Activated naive CD4-positive, alpha-beta T cell (primary cell): ENCODE results near the gene NIT1.

Experiments
- DNase-seq, 4 experiments: peaks; one replicate each; lab custom pipeline; 2025; lab: John Stamatoyannopoulos, UW

The NIT1 gene

GRCh38 chr1:161083748-161084596 lies 33.9 kb upstream of the NIT1 start:
- no peak for DNase-seq

- no peak for DNase-seq
These were observed 33.3 kb upstream of the NIT1 start for GRCh38 chr1:161084597-161084988.

DNA sequence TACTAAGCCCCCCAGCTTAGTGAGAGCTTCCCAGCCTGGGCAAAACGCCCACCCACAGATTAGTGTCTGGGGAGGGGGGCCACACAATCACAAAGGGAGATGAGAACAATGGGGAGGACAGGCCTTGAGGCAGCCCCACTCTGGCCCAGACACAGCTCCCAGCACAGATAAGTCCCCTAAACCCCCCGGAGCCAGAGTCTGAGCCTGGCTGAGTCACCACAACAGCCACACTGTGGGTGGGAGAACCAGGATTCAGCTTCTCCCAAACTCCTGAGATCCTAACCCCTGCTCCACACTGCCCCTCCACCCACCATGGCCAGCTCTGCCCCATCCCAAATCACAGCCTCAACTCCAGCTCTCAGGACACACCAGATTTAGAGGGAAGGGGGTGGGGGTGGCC lies 32.7 kb upstream of the NIT1 start:
- no peak for DNase-seq

- DNase-seq, result no peak
These were observed 31.4 kb upstream of the NIT1 start for GRCh38 chr1:161086457-161086856.

DNA sequence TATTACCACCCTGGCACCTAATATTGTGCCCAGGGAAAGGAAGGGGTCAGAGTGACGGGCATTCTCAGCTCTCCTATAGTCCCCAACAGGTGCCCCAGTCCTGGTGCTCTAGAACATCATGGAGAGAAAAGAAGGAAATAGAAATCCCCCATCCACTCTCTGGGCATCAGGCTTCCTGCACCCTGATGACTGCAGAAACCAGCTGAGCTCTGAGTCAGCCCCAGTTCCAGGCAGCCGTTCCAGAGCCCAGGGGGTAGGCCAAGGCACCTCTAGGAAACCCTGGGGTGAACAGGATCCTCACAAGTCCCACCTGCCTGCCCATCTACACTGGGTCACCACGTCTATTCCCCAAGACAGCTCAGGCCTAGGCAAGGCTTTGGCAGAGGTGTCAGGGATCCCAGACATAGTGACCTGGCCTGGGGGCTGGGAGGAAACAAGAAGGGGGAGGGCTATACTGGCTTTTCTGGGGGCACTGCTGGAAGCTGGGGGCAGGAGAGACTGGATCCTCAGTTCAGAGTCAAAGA lies 29.3 kb upstream of the NIT1 start:
- DNase-seq, result no peak

GRCh38 chr1:161089251-161089924 lies 28.5 kb upstream of the NIT1 start, which contains the start of gene NECTIN4:
TSS of gene NECTIN4 (minus strand) at chr1:161089558. CDS start at chr1:161089296, 262 bp downstream.
- DNase-seq, result no peak

DNA sequence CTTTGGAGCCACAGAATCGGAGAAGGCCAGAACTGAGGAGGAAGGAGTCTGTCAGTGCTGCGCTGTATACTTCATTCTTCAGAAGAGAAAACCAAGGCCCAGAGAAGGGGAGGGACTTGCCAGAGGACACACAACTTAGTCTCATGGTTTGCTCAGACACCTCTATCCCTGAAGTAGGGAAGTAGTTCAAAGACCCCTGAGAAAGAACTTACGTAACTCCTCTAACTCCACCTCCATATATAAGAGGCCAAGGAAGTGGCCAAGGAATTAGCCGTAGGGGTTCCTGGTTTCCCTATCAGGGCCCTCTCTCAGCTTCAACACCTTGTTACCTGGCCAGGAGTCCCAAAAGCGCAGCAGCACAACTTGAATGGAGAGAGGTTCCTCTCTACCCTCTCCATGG lies 28.0 kb upstream of the NIT1 start:
- no peak for DNase-seq

- DNase-seq, result no peak
These were observed 27.3 kb upstream of the NIT1 start for GRCh38 chr1:161090617-161091016.

DNA sequence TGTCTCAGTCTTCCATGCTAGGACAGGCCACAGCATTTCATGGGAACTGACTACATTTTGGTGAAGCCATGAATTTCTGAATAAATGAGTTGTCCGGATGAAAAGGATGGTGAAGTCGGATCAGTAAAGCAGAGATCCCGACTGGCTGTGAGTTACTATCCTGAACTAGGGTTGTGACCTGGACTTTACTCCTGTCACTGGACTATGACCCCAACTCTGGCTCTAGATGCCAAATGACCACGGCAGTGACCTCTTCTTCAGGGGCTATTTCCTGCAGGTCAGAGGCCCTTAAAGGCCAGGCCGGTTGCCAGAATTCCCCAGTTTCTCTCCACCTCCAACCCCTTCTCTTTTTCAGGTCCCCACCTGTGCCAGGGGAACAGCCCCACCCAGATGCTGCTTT lies 26.8 kb upstream of the NIT1 start:
- no peak for DNase-seq

DNA sequence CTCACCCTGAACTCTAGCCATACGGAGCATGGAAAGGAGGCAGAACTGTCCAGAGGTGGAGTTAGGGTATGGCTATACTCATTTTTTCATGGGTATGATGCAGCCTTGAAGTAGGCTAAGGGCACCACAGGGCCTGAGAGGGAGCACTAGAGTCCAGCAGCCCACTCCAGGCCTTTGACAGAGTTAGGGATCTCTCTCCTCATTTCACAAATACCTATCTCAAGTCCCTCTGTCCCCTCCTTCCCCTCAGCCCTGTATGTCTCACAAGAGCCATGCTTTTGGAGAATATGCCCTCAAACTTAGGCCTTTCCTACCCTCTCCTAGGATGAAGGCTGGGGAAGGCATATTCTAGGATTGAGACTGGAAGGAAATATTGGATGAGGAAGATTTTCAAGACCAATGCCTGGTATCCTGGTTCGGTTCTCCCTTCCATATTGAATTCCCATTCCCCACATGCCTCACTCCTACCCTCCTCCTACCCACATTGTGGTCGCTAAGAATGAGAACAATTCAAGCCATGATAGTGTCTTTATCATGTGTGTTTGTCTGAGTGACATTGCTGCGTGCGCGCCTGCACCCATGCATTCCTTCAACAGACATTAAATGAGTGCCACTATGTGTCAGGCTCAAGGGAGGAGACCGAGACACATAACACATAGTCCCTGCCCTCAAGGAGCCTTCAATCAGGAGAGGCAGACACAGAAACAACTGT lies 26.0 kb upstream of the NIT1 start:
- no peak for DNase-seq

- DNase-seq, result no peak
These were observed 25.3 kb upstream of the NIT1 start for GRCh38 chr1:161092621-161093028.

GRCh38 chr1:161094481-161094880 lies 23.4 kb upstream of the NIT1 start:
- DNase-seq, result no peak

- DNase-seq, result no peak
These were observed 22.7 kb upstream of the NIT1 start for GRCh38 chr1:161095230-161095629.

- no peak for DNase-seq
These were observed 21.9 kb upstream of the NIT1 start for GRCh38 chr1:161096015-161096414.

DNA sequence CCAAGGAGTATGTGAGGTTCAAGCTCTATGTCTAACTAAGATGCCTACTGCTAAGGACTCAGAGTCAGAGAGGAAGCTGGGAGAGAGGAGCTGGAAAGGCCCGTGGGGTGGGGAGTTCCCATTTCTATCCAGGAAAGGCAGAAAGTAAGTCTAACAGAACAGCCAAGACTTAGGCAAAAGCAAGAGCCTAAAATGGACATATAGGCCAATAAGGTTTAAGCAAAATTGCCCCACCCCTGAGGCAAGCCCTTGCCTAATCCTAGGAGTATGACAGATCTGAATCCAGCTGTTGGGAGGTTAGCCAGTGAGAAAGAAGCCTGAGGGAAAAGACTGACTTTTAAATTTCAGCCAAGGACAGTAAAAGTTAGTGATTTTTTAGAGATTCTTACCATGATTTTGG lies 21.4 kb upstream of the NIT1 start:
- DNase-seq, result no peak

GRCh38 chr1:161098210-161099068 lies 19.5 kb upstream of the NIT1 start, which contains the start of gene KLHDC9:
TSS of gene KLHDC9 (plus strand) at chr1:161098361. CDS start at chr1:161098536, 175 bp downstream.
- peak; percentile 15 to 39 (median 20) for DNase-seq

- DNase-seq, result no peak
These were observed 18.7 kb upstream of the NIT1 start for GRCh38 chr1:161099090-161099802.

DNA sequence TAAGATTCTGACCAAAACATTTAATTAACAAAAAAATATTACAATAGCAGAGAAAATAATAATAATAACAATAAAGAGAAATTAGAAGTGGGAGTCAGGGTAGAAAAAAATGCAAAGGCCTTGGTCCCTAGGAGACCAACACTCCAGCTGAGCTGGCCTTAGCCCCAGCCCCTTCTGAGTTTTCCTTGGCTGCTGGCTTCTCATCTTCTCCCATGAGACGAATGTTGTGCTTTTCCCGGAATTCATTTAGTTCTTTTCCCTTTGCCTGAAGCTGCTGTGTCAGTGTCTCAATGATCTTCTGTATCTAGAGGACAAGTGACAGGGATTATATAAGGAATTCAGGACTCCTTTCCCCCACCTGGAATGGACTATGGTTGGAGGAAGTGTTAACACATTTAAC lies 17.3 kb upstream of the NIT1 start:
- no peak for DNase-seq

DNA sequence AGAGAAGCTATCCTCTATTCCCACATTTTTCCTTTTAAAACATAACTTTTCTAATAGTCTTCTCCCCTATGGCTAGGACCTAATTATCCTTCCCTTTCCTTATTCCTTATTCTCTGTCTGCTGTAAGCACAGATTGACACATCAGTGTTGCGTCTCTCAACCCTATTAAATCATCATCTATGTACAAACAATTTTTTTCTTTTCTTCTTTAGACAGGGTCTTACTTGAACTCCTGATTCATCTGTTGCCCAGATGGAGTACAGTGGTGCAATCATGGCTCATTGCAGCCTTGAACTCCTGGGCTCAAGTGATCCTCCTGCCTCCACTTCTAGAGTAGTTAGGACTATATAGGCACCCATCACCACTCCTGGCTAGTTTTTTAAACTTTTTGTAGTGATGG lies 11.5 kb upstream of the NIT1 start:
- no peak for DNase-seq

- no peak for DNase-seq
These were observed 6.8 kb upstream of the NIT1 start for GRCh38 chr1:161111117-161111516.

- no peak for DNase-seq
These were observed 6.4 kb upstream of the NIT1 start for GRCh38 chr1:161111527-161111926.
